SK-N-SH (cell line): ENCODE results near the gene EDEM3. TPM values are rescaled to one million over a fixed set of nuclear protein-coding genes. Genes with fewer than 3 reads are reported as not detected.

Experiments used
- CTCF ChIA-PET: fragments of 300-600, 350-600 bp; formaldehyde crosslinking; extraction: SDS; loops from one replicate; lab custom pipeline; 2021; lab: Yijun Ruan, JAX
- POLR2A ChIA-PET: fragments of 350-600 bp; sonication (Branson Sonifier 250); formaldehyde crosslinking; extraction: SDS; loops from one replicate; lab custom pipeline; 2020; ENCODE audit warnings: antibody characterized with exemption, inconsistent platforms; lab: Yijun Ruan, JAX
- DNase-seq: peaks from one replicate; pipeline ENCODE4 v3.0.0; 2012
- H2AFZ ChIP-seq: fragments of 200-600 bp; sonication (generic); 2 replicates; pipeline ENCODE4 v1.8.1; 2016; ENCODE audit warnings: antibody characterized with exemption, mild to moderate bottlenecking, low read depth
- H3F3A ChIP-seq: fragments of 200-600 bp; sonication (generic); replicated peaks from 2 replicates; pipeline ENCODE3; 2016; ENCODE audit warnings: antibody characterized with exemption, mild to moderate bottlenecking; ENCODE audit not compliant: insufficient read depth
- H3K27ac ChIP-seq, 2 experiments: fragments of 200-500 bp in 1 of 2; fragments of 200-600 bp in 1 of 2; sonication (Bioruptor generic) in 1 of 2; sonication (generic), shearing (Covaris generic) in 1 of 2; 2 replicates each; pipeline versions ENCODE4 v1.5.1 to v1.6.1; 2014 to 2016; ENCODE audit warnings: low read depth in 2 of 2, inconsistent platforms in 1 of 2, low read length in 1 of 2, mild to moderate bottlenecking in 1 of 2, mixed read lengths in 1 of 2
- H3K27me3 ChIP-seq: fragments of 200-600 bp; sonication (generic), shearing (Covaris generic); 2 replicates; pipeline ENCODE4 v1.6.1; 2016; ENCODE audit warnings: mixed run types; ENCODE audit not compliant: insufficient read depth
- H3K36me3 ChIP-seq, 2 experiments: fragments of 200-500 bp in 1 of 2; fragments of 200-600 bp in 1 of 2; sonication (Bioruptor generic) in 1 of 2; sonication (generic) in 1 of 2; replicated peaks in 1 of 2; 2 replicates each; pipeline versions ENCODE3 to v1.5.1; 2014 to 2016; ENCODE audit warnings: low read length in 1 of 2, mild to moderate bottlenecking in 1 of 2; ENCODE audit not compliant: insufficient read depth in 2 of 2, control insufficient read depth in 1 of 2
- H3K4me1 ChIP-seq, 2 experiments: fragments of 200-500 bp in 1 of 2; fragments of 200-600 bp in 1 of 2; sonication (Bioruptor generic) in 1 of 2; sonication (generic), shearing (Covaris generic) in 1 of 2; 2 replicates each; pipeline versions ENCODE4 v1.5.1 to v1.6.1; 2014 to 2016; ENCODE audit warnings: low read depth in 1 of 2, low read length in 1 of 2, mixed run types in 1 of 2; ENCODE audit not compliant: insufficient read depth in 2 of 2, control insufficient read depth in 1 of 2
- H3K4me2 ChIP-seq: fragments of 200-600 bp; sonication (generic), shearing (Covaris generic); 2 replicates; pipeline ENCODE4 v1.6.1; 2017; ENCODE audit warnings: mixed run types
- H3K4me3 ChIP-seq, 2 experiments: fragments of 200-500 bp in 1 of 2; fragments of 200-600 bp in 1 of 2; sonication (Bioruptor generic) in 1 of 2; sonication (generic), shearing (Covaris generic) in 1 of 2; 2 replicates each; pipeline versions ENCODE4 v1.5.1 to v1.8.1; 2014 to 2016; ENCODE audit warnings: low read depth in 2 of 2, inconsistent platforms in 1 of 2, low read length in 1 of 2, mild to moderate bottlenecking in 1 of 2, mixed read lengths in 1 of 2, moderate library complexity in 1 of 2
- H3K79me2 ChIP-seq: fragments of 200-600 bp; sonication (generic); 2 replicates; pipeline ENCODE4 v1.8.1; 2017; ENCODE audit warnings: mild to moderate bottlenecking; ENCODE audit not compliant: insufficient read depth
- H3K9ac ChIP-seq: fragments of 200-600 bp; sonication (generic); 2 replicates; pipeline ENCODE4 v1.6.1; 2017; ENCODE audit warnings: mixed run types
- H3K9me2 ChIP-seq: fragments of 200-600 bp; sonication (generic); 2 replicates; pipeline ENCODE4 v1.6.1; 2017; ENCODE audit warnings: mixed run types
- H3K9me3 ChIP-seq: fragments of 200-600 bp; sonication (generic); 2 replicates; pipeline ENCODE4 v1.6.1; 2017; ENCODE audit warnings: mixed run types, mild to moderate bottlenecking, moderate library complexity
- H4K20me1 ChIP-seq: fragments of 200-600 bp; sonication (generic); 2 replicates; pipeline ENCODE4 v1.6.1; 2017; ENCODE audit warnings: mild to moderate bottlenecking, mixed run types; ENCODE audit not compliant: insufficient read depth
- CHD2 ChIP-seq: fragments of 150-350 bp; IDR thresholded peaks from 2 replicates; pipeline ENCODE4 v1.6.1; 2018; ENCODE audit warnings: low read length; ENCODE audit not compliant: partially characterized antibody
- CTCF ChIP-seq: fragments of 200-600 bp; sonication (generic); IDR thresholded peaks from 2 replicates; pipeline ENCODE4 v1.6.1; 2017; ENCODE audit warnings: antibody characterized with exemption, mild to moderate bottlenecking, moderate library complexity
- EP300 ChIP-seq, 2 experiments: IDR thresholded peaks; 2 replicates each; pipeline versions ENCODE4 v1.4.0 to v1.6.1; 2012; ENCODE audit warnings: borderline replicate concordance in 1 of 2, low read depth in 1 of 2, low read length in 1 of 2
- EZH2phosphoT487 ChIP-seq: fragments of 200-600 bp; sonication (generic); IDR thresholded peaks from 2 replicates; pipeline ENCODE4 v1.6.1; 2017; ENCODE audit warnings: low read depth, mixed run types, mild to moderate bottlenecking, antibody characterized with exemption, moderate library complexity, borderline replicate concordance
- FOXM1 ChIP-seq: IDR thresholded peaks from 2 replicates; pipeline ENCODE4 v1.4.0; 2012; ENCODE audit warnings: low read depth, mild to moderate bottlenecking
- IRF3 ChIP-seq: fragments of 150-350 bp; IDR thresholded peaks from 2 replicates; pipeline ENCODE4 v1.6.1; 2016; ENCODE audit warnings: mild to moderate bottlenecking, low read depth, low read length
- NFIC ChIP-seq: IDR thresholded peaks from 2 replicates; pipeline ENCODE4 v1.4.0; 2012; ENCODE audit warnings: borderline replicate concordance
- NRF1 ChIP-seq: IDR thresholded peaks from 2 replicates; pipeline ENCODE4 v1.6.1; 2012; ENCODE audit warnings: low read depth, mild to moderate bottlenecking, low read length
- TAF1 ChIP-seq: IDR thresholded peaks from 2 replicates; pipeline ENCODE4 v1.6.1; 2012; ENCODE audit warnings: low read depth, mild to moderate bottlenecking, low read length, moderate library complexity, borderline replicate concordance
- TEAD4 ChIP-seq: IDR thresholded peaks from 2 replicates; pipeline ENCODE4 v1.4.0; 2012; ENCODE audit warnings: mild to moderate bottlenecking, borderline replicate concordance; ENCODE audit not compliant: insufficient read depth
- WGBS: methylation state at CpG from one replicate; pipeline ENCODE4 v1.1.6; 2017; ENCODE audit warnings: low lambda C conversion rate; 5-methylcytosine and 5-hydroxymethylcytosine counted together
- polyA plus RNA-seq, 3 experiments: library from polyadenylated mRNA; depleted of rRNA; stranded (reverse); fragments of >200 nt; gene quantifications; 2 replicates each; pipeline ENCODE4 v1.2.3, GENCODE V29; 2012

Gene EDEM3
- polyA plus RNA-seq, 1 of the 3 experiments (the other 2 are of a cell fraction): 28.6 TPM

- Histone ChIP-seq H3K4me3 (no peak overlapping the region), H3K36me3 (no peaks in the 10 kb centered on the region), H3K9me3 (no peaks in the 10 kb centered on the region), H3K27ac (no peak overlapping the region), H3K4me2 (no peak overlapping the region), H3K9me2 (no peaks in the 10 kb centered on the region; the same call in 1 of the 2 replicates), H3K27me3 (no peaks in the 10 kb centered on the region), H3K4me1 (no peaks in the 10 kb centered on the region), H2AFZ (no peak overlapping the region), H3K9ac (no peak overlapping the region), H3F3A (no peaks in the 10 kb centered on the region), H3K79me2 (no peaks in the 10 kb centered on the region), H4K20me1 (no peaks in the 10 kb centered on the region)
- ChIA-PET POLR2A (no interaction called here), CTCF (interaction anchor here (6.6 kb wide), 1 partner anchor 9 kb away, joined by 31 read pairs; no protein-coding TSS in a partner anchor)
- no peak for DNase-seq
- TF ChIP-seq CTCF: no peak
- no peak for TF ChIP-seq TAF1
- TF ChIP-seq CHD2: no peak
- no peak for TF ChIP-seq FOXM1
- TF ChIP-seq EP300 (IDR thresholded peaks at IDR 0.05; ENCODE audit: borderline replicate concordance in 1 of 2, low read depth in 1 of 2, low read length in 1 of 2): no peak
- TF ChIP-seq TEAD4: no peak
Observed at GRCh38 chr1:184655185-184655584, 99.5 kb downstream of the EDEM3 start.

GRCh38 chr1:184650177-184650866 is 104.3 kb downstream of the EDEM3 start:
- POLR2A ChIA-PET: no interaction called here
- no peak overlapping the region for H3K4me2 ChIP-seq
- no peaks in the 10 kb centered on the region for H3K9me3 ChIP-seq
- H4K20me1 ChIP-seq: no peaks in the 10 kb centered on the region
- no peak overlapping the region for H2AFZ ChIP-seq
- H3K27me3 ChIP-seq: no peaks in the 10 kb centered on the region
- no peaks in the 10 kb centered on the region for H3K36me3 ChIP-seq
- no peak overlapping the region for H3K9ac ChIP-seq
- no peaks in the 10 kb centered on the region for H3K79me2 ChIP-seq
- 25% methylated on average over 4 of the region's 5 CpGs for WGBS
- H3K4me1 ChIP-seq: peaks cover 0 to 8% of the 10 kb centered on the region in 2 experiments; a peak in 1 of 4 replicates
- no peak overlapping the region for H3K27ac ChIP-seq
- CTCF ChIA-PET: interaction anchor here (6.6 kb wide), 1 partner anchor 14 kb away, joined by 31 read pairs; no protein-coding TSS in a partner anchor
- no peak overlapping the region for H3K4me3 ChIP-seq
- H3K9me2 ChIP-seq: no peaks in the 10 kb centered on the region
- DNase-seq: no peak
- H3F3A ChIP-seq: peaks cover 8% of the 10 kb centered on the region
- TF ChIP-seq IRF3 (no peak), EZH2phosphoT487 (no peak), TEAD4 (no peak), NRF1 (no peak), NFIC (no peak)
